ENCODE measurements around the gene POLDIP2. TPM values are rescaled to one million over a fixed set of nuclear protein-coding genes. Genes with fewer than 3 reads are reported as not detected.
A peak's percentile ranks its signal among the peaks of the same experiment; 100 is the strongest.

POLDIP2 gene
- total and polyA plus RNA-seq, 9 of the 15 experiments (the other 6 are each of a cell fraction or from before 2014, with no cell fraction given) = 22.0 to 137 (median 104) TPM

GRCh38 chr17:28405632-28406472 lies 48.5 kb upstream of the POLDIP2 start, which contains the start of gene SLC46A1:
Gene SLC46A1, minus strand, starts transcription at chr17:28406212. Its CDS starts 98 bp downstream, at chr17:28406114.
- H3K9me1 ChIP-seq (ENCODE audit: control insufficient read depth, insufficient read depth, low read length) = peaks cover 3% of the 10 kb centered on the region
- 2% methylated on average over 36 of the region's 70 CpGs for WGBS (ENCODE audit: insufficient coverage, low coverage, missing lambda C conversion rate)
- peaks cover 2% of the 10 kb centered on the region; the same call in 1 of the 3 replicates for H3K79me2 ChIP-seq (ENCODE audit: control insufficient read depth, insufficient read depth, low read length)
- POLR2A ChIA-PET = interaction anchor here (0.6 to 2.5 kb wide), 11 partner anchors 8 to 186 kb away, joined by 3 to 8 read pairs (median 4); partner anchors contain the start of gene PIGS
- FAIRE-seq (peak; percentile 54), DNase-seq (ENCODE audit: extremely low read depth in 1 of 4, low spot score in 3 of 4) (peak; percentile 74 to 92 (median 82)), ATAC-seq (peak; percentile 93)
- no peaks in the 10 kb centered on the region for H4K20me1 ChIP-seq (replicated peaks; ENCODE audit: control insufficient read depth, insufficient read depth, low read length)
- H3K4me3 ChIP-seq = peak within 1 kb of the TSS; percentile 66
- H3K4me2 ChIP-seq (ENCODE audit: insufficient read depth, low read length) = peak within 1 kb of the TSS; percentile 77
- H3K27me3 ChIP-seq (ENCODE audit: control insufficient read depth in 2 of 2, insufficient read depth in 2 of 2, low read length in 2 of 2) = peaks cover 0 to 3% of the 10 kb centered on the region in 2 experiments; a peak in 1 of 5 replicates
- BruUV-seq (replicated peaks) = no TSS peak
- H3K9me3 ChIP-seq (replicated peaks; ENCODE audit: control insufficient read depth, insufficient read depth, low read depth, low read length) = no peaks in the 10 kb centered on the region
- peak within 1 kb of the TSS; percentile 62 to 94; a peak in 3 of 4 replicates for H3K9ac ChIP-seq (ENCODE audit: insufficient read depth in 1 of 2, low read depth in 2 of 2, low read length in 2 of 2)
- H2AFZ ChIP-seq (ENCODE audit: low read depth, low read length) = peak within 1 kb of the TSS; percentile 97
- intact Hi-C loops (cut with micrococcal nuclease) = no loop called here
- peak within 1 kb of the TSS; percentile 49; the same call in 2 of the 3 replicates for H3K27ac ChIP-seq (ENCODE audit: extremely low read depth, low read depth, low read length)
- peaks cover 14% of the 10 kb centered on the region; the same call in 1 of the 3 replicates for H3K36me3 ChIP-seq (ENCODE audit: control insufficient read depth, insufficient read depth, low read length)
- in situ Hi-C loops (cut with MboI) = no loop called here
- H3K4me1 ChIP-seq (replicated peaks in 1 of 2; ENCODE audit: control insufficient read depth in 2 of 2, insufficient read depth in 2 of 2, low read length in 2 of 2) = peaks cover 8 to 21% of the 10 kb centered on the region in 2 experiments; a peak in 3 of 5 replicates
- CTCF ChIA-PET (ENCODE audit: low intra/inter-chr PET ratio) = no interaction called here
- TF ChIP-seq ZBTB11 (CRISPR knock-in tag; IDR thresholded peaks at IDR 0.05) (peak in 2 of 3 experiments; percentile 76 to 86; a peak in 3 of 6 replicates), E2F6 (IDR thresholded peaks at IDR 0.05; ENCODE audit: borderline replicate concordance in 1 of 2, extremely low read depth in 1 of 2, insufficient read depth in 1 of 2, insufficient read length in 1 of 2, low read depth in 1 of 2, low read length in 1 of 2, poor library complexity in 1 of 2, severe bottlenecking in 1 of 2) (peak; percentile 68 to 86), PTRF (tag; IDR thresholded peaks at IDR 0.05) (no peak), ZNF592 (IDR thresholded peaks at IDR 0.05) (peak; percentile 24; the same call in 1 of the 2 replicates), ID3 (CRISPR knock-in tag; IDR thresholded peaks at IDR 0.05) (no peak), ID3 (tag; IDR thresholded peaks at IDR 0.05) (peak; percentile 17; the same call in 1 of the 2 replicates)

Measured in K562 (cell line).